Calu3 (cell line): ENCODE measurements around the gene NHEJ1. TPM values are rescaled to one million over a fixed set of nuclear protein-coding genes. Genes with fewer than 3 reads are reported as not detected.

Experiments used
- BruUV-seq: library from RNA; stranded (reverse); fragments of 400-500 nt; replicated peaks from 2 replicates; lab custom pipeline; 2021; lab: Mats Ljungman, UMichigan
- CTCF ChIA-PET: fragments of 300-600 bp; sonication (Branson Sonifier 250); formaldehyde crosslinking; loops from one replicate; lab custom pipeline; 2022; ENCODE audit warnings: antibody characterized with exemption; lab: Charles Lee
- DNase-seq: peaks from one replicate; pipeline ENCODE4 v3.0.0; 2022
- H3K27ac Mint-ChIP-seq: one replicate; pipeline ENCODE4 v1.8.0; 2022; ENCODE audit warnings: mixed read lengths; ENCODE audit not compliant: unreplicated experiment
- H3K27me3 Mint-ChIP-seq: one replicate; pipeline ENCODE4 v1.8.0; 2022; ENCODE audit warnings: mixed read lengths; ENCODE audit not compliant: unreplicated experiment
- H3K36me3 Mint-ChIP-seq: one replicate; pipeline ENCODE4 v1.8.0; 2022; ENCODE audit warnings: mild to moderate bottlenecking, moderate library complexity, mixed read lengths; ENCODE audit not compliant: insufficient read depth, unreplicated experiment
- H3K4me1 Mint-ChIP-seq: one replicate; pipeline ENCODE4 v1.8.0; 2022; ENCODE audit warnings: mild to moderate bottlenecking, low read depth, mixed read lengths; ENCODE audit not compliant: unreplicated experiment
- H3K4me3 Mint-ChIP-seq: one replicate; pipeline ENCODE4 v1.8.0; 2022; ENCODE audit warnings: mild to moderate bottlenecking, low read depth, moderate library complexity, mixed read lengths; ENCODE audit not compliant: unreplicated experiment
- H3K9me3 Mint-ChIP-seq: one replicate; pipeline ENCODE4 v1.8.0; 2022; ENCODE audit warnings: low read depth, mixed read lengths; ENCODE audit not compliant: unreplicated experiment
- intact Hi-C: fragments of 100-400 bp; cut with micrococcal nuclease; formaldehyde crosslinking; loops from one replicate; pipeline ENCODE4 v1.10.0; 2022; ENCODE audit not compliant: unreplicated experiment
- total RNA-seq: library from RNA; stranded (reverse); gene quantifications from 2 replicates; pipeline ENCODE4 v1.2.3, GENCODE V29; 2022
- TF ChIP-seq, protein P1 (sequence below): fragments of 200-600 bp; IDR thresholded peaks from one replicate; pipeline ENCODE4 v1.8.0; 2022; ENCODE audit warnings: antibody characterized with exemption; ENCODE audit not compliant: unreplicated experiment

Gene NHEJ1
- total RNA-seq, 1 experiment from 2014 or later, result 12.4 TPM

DNA sequence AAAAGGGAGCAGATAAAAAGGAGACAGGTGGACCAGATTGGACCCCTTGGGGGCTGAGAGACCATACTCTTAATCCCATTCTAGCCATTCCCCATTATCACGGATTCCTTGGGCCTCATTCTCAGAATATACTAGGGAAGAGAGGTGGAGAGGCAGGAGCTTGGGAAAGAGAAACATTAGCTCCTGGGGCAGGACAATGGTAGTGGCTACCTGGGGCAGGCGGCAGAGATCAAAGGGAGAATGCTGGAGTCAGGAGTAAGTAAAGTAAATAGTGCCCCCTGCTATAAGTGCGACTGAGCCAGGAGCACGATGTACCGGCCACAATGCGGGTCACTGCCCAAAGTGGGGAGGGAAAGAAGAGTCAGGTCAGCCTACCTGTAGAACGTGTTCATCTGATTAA, 79.5 kb downstream of the NHEJ1 start:
- intact Hi-C loops, result no loop called here
- BruUV-seq, result no TSS peak
- Mint-ChIP-seq H3K9me3 (no peaks in the 10 kb centered on the region), H3K27me3 (no peaks in the 10 kb centered on the region), H3K36me3 (no peaks in the 10 kb centered on the region), H3K27ac (no peak overlapping the region), H3K4me1 (peaks cover 28% of the 10 kb centered on the region), H3K4me3 (no peak overlapping the region)
- TF ChIP-seq, protein P1, sequence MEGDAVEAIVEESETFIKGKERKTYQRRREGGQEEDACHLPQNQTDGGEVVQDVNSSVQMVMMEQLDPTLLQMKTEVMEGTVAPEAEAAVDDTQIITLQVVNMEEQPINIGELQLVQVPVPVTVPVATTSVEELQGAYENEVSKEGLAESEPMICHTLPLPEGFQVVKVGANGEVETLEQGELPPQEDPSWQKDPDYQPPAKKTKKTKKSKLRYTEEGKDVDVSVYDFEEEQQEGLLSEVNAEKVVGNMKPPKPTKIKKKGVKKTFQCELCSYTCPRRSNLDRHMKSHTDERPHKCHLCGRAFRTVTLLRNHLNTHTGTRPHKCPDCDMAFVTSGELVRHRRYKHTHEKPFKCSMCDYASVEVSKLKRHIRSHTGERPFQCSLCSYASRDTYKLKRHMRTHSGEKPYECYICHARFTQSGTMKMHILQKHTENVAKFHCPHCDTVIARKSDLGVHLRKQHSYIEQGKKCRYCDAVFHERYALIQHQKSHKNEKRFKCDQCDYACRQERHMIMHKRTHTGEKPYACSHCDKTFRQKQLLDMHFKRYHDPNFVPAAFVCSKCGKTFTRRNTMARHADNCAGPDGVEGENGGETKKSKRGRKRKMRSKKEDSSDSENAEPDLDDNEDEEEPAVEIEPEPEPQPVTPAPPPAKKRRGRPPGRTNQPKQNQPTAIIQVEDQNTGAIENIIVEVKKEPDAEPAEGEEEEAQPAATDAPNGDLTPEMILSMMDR, result no peak
- CTCF ChIA-PET, result interaction anchor here (0.9 to 2.4 kb wide), 3 partner anchors 18 to 39 kb away, joined by 3 to 7 read pairs (median 3); no protein-coding TSS in a partner anchor
- DNase-seq, result no peak

DNA sequence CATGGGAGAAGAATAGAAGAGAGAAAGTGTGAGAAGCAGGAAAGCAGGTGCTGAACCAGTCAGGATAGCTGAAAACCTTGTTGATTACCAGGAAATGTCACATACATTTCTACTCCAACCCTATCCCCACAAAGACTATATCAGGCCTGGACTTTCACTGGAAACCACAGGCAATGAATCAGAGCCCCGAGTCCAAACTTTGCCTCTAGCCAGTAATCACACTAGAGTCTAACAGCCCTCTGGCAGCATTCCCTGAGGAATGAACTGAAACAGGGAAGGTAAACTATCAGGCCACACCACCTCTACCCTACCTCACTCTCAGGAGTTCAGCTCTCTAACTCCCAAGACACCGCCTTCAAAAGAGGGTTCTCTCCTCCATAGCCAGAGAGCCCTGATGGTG, 81.2 kb downstream of the NHEJ1 start:
- Mint-ChIP-seq H3K36me3 (no peaks in the 10 kb centered on the region), H3K27ac (no peak overlapping the region), H3K27me3 (no peaks in the 10 kb centered on the region), H3K9me3 (no peaks in the 10 kb centered on the region), H3K4me1 (peaks cover 28% of the 10 kb centered on the region), H3K4me3 (no peak overlapping the region)
- TF ChIP-seq, protein P1, result no peak
- intact Hi-C loops, result no loop called here
- CTCF ChIA-PET, result no interaction called here
- BruUV-seq, result no TSS peak
- no peak for DNase-seq

DNA sequence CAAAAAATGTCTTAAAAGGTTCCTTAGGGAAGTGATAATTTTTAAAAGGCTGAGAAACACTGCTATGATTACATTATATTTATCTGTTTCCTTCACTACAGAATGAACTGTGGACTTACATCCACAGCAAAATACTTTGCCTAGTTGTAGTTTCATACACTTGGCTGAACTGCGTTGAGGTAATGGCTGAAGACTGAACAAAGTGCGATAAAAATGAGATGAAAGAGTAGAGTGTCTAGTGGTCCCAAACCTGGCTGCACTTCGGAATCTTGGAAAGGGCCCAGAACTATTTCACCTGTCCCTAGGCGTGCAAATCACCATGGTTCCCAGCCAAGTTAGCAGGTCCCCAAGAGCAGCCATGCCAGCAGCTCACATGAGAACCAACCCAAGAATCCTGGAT, 81.7 kb downstream of the NHEJ1 start:
- Mint-ChIP-seq H3K9me3 (no peaks in the 10 kb centered on the region), H3K4me3 (no peak overlapping the region), H3K36me3 (no peaks in the 10 kb centered on the region), H3K27ac (no peak overlapping the region), H3K27me3 (no peaks in the 10 kb centered on the region), H3K4me1 (peaks cover 28% of the 10 kb centered on the region)
- BruUV-seq, result no TSS peak
- intact Hi-C loops, result no loop called here
- CTCF ChIA-PET, result no interaction called here
- no peak for DNase-seq
- TF ChIP-seq, protein P1, result no peak

DNA sequence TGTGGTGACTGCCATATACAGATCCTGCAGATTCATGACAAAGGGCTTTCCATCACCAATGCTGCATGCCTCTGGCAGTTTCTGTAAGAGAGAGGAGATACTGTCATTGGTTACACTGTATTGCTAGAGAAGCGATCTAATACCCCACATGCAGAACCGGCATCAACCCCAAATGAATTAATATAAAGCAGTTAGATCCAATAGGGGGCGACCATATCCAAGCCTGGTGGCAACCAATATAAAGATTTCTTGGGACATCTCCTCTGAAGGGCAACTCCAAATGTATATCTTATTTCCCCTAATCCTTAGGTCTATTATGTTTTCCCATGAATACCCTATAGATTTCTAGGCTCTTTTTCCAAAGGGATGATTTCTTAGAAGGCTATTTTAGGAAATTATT, 82.5 kb downstream of the NHEJ1 start:
- H3K9me3 Mint-ChIP-seq, result no peaks in the 10 kb centered on the region
- CTCF ChIA-PET, result no interaction called here
- no peaks in the 10 kb centered on the region for H3K36me3 Mint-ChIP-seq
- H3K4me3 Mint-ChIP-seq, result no peak overlapping the region
- no TSS peak for BruUV-seq
- H3K4me1 Mint-ChIP-seq, result peaks cover 28% of the 10 kb centered on the region
- TF ChIP-seq, protein P1, result no peak
- no peaks in the 10 kb centered on the region for H3K27me3 Mint-ChIP-seq
- DNase-seq, result no peak
- H3K27ac Mint-ChIP-seq, result no peak overlapping the region
- intact Hi-C loops, result no loop called here
